Stimulated activated naive CD4-positive, alpha-beta T cell treated with Interleukin-2 at 50 U/mL for 16 hours (primary cell): ENCODE measurements around the gene MAST2.
"Not testable (repeated sequence)": the region's sequence is repeated elsewhere in the genome, so short reads cannot be mapped to it uniquely, and the experiment has no call there.

Experiments used
- DNase-seq: peaks from one replicate; lab custom pipeline; 2025; lab: John Stamatoyannopoulos, UW

The MAST2 gene

GRCh38 chr1:45894331-45894730, 90.9 kb downstream of the MAST2 start:
- DNase-seq = no peak

- DNase-seq = no peak
Measured at GRCh38 chr1:45894921-45895320, 91.5 kb downstream of the MAST2 start.

DNA sequence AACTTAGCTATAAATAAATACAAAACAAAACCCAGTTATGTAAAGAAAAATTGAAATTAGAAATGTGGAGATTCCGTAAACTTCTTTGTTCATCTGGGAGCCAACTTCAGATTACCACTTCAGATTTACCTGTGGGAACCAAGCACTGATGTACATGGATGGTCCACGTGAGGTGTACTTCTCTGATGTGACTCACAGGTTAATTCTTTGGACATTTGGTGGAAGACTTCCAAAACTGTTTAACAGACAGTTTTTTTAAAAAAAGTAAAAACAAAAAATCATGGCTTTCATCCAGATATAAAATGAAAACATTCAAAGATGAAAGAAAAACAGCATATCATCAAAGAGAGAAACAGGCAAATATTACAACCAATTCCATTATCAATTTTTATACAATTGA, 92.0 kb downstream of the MAST2 start:
- DNase-seq = no peak

GRCh38 chr1:45906883-45907282, 103.5 kb downstream of the MAST2 start:
- DNase-seq = no peak

GRCh38 chr1:45908611-45909140, 105.3 kb downstream of the MAST2 start:
- DNase-seq = no peak

DNA sequence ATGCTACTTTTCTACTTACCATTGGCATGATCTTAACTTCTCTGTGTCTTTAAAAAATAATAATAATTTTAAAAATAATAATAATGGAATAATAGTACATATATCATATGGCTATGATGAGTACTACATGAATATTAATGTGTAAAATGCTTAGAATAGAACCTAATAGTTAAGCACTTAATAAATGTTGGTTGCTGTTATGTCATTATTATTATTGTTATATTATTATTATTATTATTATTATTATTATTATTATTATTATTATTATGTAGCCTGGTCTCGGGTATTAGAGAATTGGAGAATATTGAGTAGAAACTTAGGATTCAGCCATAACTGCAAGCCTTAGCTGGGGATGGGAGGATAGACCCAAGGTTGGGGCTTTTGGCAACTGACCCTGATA, 108.2 kb downstream of the MAST2 start:
- no peak for DNase-seq

GRCh38 chr1:45913183-45913683, 109.8 kb downstream of the MAST2 start:
- DNase-seq = no peak

DNA sequence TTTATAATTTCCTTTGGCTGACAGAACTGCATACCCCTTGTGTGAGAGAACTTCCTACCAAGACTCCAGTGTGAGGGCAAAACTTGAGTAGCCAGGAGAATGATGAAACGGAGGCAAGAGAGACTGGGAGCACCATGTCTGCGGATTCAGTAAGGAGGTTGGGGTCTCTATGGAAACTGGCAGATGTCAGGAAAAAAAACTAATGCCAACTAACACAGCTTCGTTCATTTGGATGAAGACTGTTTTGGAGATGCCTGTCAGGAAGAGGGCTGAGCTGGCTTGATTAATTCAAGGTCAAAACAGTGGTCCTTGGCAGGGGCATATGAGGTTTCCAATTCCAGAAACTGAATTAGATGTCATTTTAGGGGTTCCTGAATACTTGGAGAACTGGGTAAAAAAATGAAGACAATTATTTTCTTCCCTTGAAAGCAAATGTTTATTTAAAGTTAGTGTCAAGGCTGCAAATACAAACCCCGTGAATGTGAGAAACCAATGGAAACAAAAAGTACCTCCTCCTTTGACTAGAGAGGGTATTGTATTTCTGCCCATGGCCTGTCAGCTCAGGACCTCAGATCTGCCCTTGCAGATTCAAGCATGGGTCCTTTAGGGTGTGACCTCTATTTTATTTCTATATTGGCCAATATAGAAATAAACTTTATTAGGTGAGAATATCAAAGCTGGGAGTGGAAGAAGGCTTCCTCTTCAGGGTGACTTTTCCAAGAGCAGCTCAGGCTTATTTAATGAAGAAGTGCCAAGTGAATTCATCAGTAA, 110.5 kb downstream of the MAST2 start:
- DNase-seq = no peak

DNA sequence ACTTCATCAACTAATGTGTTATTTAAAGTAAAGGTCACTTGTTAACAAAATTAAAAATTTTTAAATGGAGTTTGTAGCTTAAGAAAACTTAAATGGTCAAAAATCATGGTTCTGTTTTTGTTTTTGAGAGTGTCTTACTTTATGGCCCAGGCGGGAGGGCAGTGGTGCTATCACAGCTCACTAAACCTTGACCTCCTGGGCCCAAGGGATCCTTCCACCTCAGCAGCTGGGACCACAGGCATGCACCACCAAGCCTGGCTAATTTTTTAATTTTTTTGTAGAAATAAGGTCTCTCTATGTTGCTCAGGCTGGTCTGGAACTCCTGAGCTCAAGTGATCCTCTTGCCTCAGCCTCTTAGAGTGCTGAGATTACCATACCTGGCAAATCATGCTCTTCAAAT, 111.4 kb downstream of the MAST2 start:
- DNase-seq = no peak

DNA sequence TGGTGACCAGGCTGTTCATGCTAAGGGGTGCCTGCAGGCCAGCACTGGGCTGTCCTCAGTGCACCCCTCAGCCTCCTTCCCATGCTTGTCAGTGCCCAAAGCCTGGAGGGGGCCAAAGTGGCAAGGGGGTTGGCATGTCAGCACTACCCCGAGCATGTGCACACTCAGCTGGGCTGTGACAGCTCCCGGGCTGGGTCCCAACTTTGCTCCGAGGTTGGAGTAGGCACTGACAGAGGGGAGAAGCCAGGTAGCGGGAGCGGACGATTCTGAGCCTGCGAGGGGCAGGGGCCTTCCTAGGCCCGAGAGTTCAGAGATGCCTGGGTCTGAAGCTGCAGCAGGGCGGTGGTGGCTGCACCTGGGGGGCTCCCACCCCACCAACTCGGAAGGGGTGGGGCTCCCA, 119.0 kb downstream of the MAST2 start:
- DNase-seq = no peak

GRCh38 chr1:45922813-45923212, 119.4 kb downstream of the MAST2 start:
- no peak for DNase-seq

- no peak for DNase-seq
Measured at GRCh38 chr1:45923343-45923742, 119.9 kb downstream of the MAST2 start.

DNA sequence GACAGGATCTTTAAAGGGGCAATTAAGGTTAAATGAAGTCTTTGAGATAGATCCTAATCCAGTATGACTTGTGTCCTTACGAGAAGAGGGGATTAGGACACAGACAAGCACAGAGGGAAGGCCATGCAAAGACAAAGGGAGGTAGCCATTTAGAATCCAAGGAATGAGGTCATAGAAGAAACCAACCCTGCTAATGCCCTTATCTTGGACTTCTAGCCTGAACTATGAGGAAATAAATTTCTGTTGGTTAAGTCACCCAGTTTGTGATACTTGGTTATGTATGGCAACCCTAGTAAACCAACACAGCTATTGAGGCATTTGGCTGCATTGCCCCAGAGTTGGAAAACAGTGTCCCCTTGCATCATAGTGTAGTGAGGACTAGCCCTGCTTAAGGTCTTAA, 121.3 kb downstream of the MAST2 start:
- DNase-seq = no peak

- DNase-seq = no peak
Measured at GRCh38 chr1:45925728-45926287, 122.4 kb downstream of the MAST2 start.

DNA sequence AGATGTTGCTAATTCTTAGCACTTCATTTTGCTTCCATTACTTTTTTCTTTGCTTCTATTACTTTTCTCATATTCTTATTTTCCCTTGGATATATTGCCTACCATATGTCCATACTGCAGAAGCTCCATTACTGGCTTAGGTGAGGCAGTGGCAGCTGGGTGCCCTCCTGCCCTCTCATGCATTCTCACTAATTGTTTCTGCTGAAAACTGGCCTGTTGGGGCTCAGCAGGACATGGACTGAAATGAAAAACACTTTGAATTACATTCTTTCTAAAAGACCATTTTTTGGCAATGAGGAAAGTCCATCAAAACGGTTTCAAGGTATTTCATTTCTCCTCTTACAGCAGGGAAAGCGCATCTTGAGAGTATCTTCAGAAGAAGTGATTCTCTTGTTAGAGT, 122.9 kb downstream of the MAST2 start:
- no peak for DNase-seq

- not testable (repeated sequence) for DNase-seq
Measured at GRCh38 chr1:45927231-45927915, 124.0 kb downstream of the MAST2 start.

GRCh38 chr1:45928486-45929205, 125.2 kb downstream of the MAST2 start:
- no peak for DNase-seq

- DNase-seq = no peak
Measured at GRCh38 chr1:45929257-45929687, 125.9 kb downstream of the MAST2 start.

DNA sequence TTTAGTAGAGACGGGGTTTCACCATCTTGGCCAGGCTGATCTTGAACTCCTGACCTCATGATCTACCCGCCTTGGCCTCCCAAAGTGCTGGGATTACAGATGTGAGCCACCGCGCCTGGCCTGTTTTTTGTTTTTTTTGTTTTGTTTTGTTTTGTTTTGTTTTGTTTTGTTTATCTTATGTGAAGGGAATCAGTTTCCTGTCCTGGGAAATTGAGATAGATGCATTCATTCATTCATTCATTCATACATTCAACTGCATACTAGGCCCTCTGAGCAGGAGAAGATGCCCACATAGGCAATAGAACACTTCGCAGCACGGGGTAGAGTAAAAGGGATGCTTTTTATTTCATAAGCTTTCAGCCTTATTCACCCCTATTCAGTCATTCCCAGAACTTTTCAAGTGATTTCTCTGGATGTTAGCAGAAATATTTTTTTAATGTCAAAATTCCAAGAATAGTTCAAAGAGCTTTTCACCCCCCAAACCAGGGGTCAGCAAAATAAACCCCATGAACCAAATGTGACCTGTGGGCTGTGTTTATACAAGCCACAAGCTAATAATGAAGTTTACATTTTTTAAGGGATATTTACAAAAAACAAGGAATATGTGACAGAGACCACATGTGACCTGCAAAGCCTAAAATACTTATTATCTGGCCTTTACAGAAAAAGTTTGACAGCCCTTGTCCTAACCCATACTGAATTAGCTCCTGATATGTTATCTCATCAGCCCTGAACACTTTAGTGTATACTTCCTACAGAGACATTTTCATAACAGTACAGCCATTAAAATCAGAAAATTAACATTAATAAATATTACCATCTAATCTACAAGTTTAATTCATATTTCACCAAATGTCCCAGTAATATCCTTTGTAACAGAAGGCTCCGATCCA, 127.1 kb downstream of the MAST2 start:
- DNase-seq = no peak

DNA sequence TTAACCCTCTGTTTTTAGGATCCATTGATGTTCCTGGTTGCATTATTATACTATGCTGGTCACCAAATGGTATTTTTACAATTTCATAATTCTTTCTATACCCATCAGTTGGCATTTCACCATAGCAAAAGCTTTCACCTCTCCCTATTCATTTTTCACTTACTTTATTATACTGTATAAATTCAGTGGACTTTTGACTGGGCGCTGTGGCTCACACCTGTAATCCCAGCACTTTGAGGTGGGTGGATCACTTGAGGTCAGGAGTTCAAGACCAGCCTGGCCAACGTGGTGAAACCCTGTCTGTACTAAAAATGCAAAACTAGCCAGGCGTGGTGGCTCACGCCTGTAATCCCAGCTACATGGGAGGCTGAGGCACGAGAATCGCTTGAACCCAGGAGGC, 128.8 kb downstream of the MAST2 start:
- not testable (repeated sequence) for DNase-seq

DNA sequence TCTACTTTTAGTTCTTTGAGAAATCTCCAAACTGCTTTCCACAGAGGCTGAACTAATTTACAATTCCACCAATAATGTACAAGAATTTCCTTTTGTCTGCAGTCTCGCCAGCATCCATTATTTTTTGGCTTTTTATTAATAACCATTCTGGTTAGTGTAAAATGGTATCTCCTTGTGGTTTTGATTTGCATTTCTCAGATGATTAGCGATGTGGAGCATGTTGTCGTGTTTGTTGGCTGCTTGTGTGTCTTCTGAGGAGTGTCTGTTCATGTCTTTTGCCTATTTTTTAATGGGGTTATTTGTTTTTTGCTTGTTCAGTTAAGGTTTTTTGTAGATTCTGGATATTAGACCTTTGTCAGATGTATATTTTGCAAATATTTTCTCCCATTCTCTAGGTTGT, 131.5 kb downstream of the MAST2 start:
- no peak for DNase-seq
